LHCN-M2 (cell line): ENCODE data around the gene SPHK1. TPM values are rescaled to one million over a fixed set of nuclear protein-coding genes. Genes with fewer than 3 reads are reported as not detected.

Source experiments
- DNase-seq: peaks from one replicate; pipeline ENCODE4 v3.0.0-alpha.2; 2012; ENCODE audit warnings: low read depth
- total RNA-seq: library from RNA; depleted of rRNA; stranded (reverse); fragments of >200 nt; gene quantifications from 2 replicates; pipeline ENCODE4 v1.2.3, GENCODE V29; 2014

SPHK1 gene
- total RNA-seq, 1 experiment from 2014 or later, result 28.4 TPM

DNA sequence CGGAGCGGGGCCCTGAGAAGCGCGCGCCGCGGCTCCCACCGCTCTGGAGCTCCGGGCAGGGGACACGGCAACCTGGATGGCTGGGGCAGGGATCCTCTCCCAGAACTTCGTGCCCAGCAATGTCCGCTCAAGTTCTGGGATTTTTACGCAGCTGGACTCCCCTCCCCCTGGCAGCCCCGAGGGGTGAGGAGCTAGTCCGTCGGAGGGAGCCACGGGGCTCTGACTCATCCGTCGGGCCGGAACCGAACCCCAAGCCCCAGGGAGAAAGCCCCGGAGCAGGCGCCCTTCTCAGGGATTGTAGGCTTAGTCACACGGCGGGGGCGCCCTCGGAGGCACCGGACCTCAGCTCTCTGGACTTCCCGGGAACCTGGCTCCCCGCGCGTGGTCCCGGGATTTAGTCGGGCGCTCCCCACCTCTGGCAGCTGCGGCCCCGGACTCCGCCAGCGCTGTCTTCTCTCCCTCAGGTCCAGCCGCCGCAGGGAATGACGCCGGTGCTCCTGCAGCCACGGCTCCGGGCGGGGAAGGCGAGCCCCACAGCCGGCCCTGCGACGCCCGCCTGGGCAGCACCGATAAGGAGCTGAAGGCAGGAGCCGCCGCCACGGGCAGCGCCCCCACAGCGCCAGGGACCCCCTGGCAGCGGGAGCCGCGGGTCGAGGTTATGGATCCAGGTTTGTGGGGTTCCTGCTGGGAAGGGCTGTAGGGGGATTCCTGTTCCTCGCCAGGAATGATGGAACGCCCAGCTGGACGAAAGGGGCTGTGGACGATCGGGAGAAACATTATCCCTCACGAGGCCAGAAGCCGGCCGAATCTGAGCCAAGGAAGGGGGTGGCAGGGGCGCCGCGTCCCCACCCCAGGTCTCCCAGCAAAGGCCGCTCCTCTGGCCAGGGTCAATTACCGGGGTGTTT, 830 bp downstream of the SPHK1 start:
- DNase-seq, result peak; percentile 67

DNA sequence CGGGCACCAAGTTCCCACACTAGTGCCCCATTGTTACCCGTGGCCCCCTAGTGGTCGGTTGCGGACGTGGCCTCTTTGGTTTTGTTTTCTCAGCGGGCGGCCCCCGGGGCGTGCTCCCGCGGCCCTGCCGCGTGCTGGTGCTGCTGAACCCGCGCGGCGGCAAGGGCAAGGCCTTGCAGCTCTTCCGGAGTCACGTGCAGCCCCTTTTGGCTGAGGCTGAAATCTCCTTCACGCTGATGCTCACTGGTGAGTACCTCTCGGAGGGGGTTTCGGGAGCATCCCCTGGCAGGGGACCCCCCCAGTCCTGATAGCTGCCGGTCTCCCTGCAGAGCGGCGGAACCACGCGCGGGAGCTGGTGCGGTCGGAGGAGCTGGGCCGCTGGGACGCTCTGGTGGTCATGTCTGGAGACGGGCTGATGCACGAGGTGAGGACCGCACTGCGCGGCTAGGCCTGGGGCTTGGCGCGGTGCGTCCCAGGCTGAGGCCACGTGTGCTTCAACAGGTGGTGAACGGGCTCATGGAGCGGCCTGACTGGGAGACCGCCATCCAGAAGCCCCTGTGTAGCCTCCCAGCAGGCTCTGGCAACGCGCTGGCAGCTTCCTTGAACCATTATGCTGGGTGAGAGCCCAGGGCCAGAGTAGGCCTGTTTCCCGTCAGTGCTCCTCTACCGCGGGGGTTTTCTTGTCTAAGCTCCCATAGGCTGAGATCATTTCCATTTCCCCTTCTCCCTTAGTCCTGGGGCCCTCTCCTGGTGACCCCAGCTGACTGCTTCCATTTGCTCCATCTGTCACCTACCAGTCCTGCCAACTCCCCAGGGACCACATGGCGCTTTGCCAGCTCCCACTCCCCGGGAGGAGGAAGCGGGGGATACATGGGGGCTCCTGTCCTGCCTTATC, 1.7 kb downstream of the SPHK1 start:
- peak; percentile 78 for DNase-seq

DNA sequence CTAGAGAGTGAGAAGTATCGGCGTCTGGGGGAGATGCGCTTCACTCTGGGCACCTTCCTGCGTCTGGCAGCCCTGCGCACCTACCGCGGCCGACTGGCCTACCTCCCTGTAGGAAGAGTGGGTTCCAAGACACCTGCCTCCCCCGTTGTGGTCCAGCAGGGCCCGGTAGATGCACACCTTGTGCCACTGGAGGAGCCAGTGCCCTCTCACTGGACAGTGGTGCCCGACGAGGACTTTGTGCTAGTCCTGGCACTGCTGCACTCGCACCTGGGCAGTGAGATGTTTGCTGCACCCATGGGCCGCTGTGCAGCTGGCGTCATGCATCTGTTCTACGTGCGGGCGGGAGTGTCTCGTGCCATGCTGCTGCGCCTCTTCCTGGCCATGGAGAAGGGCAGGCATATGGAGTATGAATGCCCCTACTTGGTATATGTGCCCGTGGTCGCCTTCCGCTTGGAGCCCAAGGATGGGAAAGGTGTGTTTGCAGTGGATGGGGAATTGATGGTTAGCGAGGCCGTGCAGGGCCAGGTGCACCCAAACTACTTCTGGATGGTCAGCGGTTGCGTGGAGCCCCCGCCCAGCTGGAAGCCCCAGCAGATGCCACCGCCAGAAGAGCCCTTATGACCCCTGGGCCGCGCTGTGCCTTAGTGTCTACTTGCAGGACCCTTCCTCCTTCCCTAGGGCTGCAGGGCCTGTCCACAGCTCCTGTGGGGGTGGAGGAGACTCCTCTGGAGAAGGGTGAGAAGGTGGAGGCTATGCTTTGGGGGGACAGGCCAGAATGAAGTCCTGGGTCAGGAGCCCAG, 2.8 kb downstream of the SPHK1 start:
- DNase-seq, result no peak

DNA sequence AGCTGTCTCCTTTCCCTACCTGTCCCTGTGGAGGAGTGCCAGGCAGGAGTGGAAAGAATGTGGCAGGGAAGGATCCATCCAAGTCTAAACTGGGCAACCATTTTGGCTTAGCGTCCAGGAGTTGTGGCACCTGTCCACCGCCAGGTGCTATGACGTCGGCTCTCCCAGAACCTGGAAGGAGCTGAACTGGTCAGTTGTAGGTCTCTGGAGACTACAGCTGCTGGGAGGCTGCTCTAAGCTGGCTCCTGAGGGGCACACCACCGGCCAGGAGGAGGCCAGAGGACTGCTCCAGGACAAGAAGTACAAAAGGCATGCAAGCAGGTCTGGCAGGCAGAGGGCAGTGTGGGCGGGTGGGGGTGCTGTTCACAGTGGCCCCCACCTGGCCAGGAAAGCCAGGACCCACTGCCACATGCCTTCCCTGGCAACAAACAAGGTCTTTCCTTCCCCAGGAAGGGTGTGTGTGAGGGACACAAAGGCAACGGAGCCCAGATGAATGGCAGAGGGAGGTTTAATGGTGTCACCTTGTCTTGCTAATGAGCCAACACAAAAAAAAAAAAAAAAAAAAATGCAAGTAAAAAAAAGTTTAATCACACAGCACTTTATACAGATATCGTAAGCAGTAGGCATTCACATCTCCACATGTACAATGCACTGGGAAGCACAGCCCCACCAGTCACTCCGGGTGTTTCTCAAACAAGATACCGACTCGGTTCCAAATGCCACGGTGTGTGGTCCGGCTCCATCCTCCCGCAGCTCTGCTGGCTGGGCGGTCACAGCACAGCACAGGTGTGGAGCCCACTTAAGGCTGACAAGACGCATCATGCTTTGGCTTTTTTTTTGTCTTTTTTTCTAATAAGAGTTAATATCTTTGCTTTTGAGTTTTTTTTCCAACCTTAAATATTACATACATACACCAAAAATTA, 4.8 kb downstream of the SPHK1 start:
- no peak for DNase-seq

DNA sequence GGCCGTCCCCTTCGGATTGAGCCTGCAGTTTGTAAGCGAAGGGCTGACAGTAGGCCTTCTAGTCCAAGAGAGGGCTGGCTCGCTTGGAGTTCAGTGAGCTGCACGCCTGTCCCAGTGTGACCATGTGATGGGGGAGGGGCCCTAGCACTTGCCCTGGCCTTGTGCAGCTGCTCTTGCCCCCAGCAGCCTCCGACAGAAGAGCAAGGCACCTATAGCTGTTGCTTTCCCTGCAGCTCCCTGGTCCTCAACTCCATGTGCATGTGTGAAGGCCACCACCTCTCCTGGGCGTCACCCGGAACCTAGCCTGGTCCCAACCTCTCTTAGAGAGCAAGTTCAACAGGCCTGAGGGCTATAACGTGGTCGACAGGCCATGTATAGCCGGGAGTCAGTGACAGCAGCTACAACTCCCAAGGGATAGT, 5.6 kb downstream of the SPHK1 start:
- DNase-seq, result no peak

DNA sequence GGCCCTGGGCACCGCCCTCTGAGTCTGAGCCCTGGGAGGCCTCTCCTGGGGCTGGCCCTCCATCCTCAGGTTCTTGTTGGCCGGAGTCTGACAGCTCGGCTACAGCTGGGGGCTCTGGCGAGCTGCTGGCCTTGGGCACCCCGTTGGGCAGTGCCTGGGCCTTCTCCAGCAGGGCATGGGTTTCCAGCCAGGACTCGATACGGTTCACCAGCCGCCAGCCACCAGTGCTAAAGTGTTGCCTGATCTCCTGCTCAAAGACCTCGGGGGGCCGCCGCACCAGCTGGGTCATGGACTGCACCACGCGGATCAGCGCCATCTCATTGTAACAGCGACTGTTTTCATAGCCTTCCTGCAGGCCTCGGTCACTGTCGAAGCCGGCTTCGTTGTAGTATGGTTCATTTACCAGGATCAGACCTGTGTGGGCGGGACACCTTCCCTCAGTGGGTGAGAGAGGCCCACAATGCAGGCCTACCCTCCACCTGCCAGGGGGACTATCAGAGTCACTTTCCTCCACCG, 6.8 kb downstream of the SPHK1 start:
- DNase-seq, result no peak

DNA sequence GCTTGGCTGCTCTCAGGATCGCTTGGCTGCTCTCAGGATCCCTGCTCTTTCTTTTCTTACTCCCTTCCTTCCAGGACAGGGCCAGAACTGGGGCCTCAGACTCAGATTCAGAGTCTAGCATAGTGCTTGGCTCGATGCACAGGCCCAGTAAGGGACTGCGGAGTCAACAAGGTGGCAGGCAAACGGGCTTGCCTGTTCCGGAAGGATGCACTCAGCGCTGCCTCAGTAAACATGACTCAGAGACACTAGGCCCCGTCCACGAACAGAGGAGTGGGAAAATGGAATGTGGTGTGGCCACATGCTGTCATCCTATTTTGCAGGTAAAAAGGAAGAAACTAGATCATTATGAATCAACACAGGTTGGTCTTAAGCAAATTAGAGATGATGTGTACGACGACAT, 9.8 kb downstream of the SPHK1 start:
- no peak for DNase-seq

DNA sequence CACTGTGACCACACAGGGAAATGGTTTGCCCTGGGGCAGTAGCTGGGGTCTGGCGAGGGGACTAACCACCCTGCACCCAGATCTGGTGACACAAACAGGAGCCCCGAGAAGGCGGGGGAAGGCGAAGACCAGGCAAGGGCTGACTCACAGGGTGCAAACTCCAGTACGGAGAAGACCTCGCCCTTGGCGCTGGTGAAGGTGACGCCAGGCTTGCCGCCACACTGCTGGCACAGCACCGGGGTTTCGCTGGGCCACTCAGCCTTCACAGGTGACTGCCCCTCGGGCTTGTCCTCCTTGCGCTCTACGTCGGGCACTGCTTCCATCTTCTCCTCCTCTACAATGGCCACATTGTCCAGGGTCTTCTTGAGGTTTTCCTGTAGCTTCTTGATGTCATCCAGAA, 11.6 kb downstream of the SPHK1 start:
- DNase-seq, result no peak

DNA sequence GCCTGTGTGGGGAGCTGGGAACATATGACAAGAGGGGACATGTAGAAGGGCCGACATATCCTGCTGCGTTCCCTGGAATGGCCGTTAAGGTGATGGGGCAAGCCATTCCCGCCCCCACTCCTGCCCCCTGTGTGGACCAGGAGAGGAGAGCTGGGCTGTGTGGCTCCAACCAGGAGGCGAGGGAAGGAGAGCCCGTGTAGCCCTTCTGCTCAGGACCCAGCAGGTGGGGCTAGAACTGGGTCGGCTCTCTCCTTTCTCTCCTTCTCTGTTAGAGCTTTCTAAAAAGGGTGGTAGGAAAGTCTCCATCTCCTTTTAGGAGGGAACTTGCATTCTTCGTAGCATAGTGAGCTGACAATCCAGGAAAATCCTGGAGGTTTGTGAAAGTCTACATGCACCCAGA, 12.8 kb downstream of the SPHK1 start:
- no peak for DNase-seq

DNA sequence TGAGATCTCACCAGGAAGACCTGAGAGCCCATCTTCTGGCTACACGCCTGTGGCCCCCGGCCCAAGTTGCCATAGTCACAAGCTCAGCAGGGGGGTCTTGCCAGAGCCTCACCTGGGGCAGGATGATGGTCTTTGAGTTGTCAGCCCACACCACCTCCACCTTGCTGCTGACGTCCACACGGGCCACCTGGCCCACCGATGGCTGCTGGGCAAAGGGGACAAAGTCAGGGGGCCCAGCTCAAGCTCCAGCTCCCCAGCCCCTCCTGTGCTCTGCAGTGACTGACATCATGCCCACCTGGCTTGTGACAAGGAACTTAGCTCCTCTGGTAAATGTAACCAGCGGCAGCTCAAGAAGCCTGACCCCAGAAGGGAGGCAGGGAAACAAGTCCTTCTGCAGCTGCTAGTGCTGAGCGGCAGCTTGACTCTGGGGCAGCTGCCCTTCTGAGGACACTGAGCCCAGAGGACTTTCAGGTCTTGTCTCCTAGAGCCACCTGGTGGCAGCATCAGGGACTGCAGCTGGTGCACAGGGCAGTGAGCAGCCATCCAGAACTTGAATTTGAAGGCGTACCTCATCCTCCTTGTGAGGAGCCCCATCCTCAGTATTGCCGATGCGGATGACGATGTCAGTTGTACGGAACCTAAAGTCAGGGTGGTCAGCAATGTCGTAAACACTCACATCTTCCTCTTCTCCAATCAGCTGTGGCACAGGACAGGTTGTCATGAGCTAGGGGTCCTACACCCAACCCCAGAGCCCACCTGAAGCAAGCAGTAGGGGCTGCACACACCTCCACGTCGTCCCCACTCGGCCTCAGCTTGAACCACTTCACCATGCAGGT, 13.5 kb downstream of the SPHK1 start:
- DNase-seq, result peak; percentile 93

DNA sequence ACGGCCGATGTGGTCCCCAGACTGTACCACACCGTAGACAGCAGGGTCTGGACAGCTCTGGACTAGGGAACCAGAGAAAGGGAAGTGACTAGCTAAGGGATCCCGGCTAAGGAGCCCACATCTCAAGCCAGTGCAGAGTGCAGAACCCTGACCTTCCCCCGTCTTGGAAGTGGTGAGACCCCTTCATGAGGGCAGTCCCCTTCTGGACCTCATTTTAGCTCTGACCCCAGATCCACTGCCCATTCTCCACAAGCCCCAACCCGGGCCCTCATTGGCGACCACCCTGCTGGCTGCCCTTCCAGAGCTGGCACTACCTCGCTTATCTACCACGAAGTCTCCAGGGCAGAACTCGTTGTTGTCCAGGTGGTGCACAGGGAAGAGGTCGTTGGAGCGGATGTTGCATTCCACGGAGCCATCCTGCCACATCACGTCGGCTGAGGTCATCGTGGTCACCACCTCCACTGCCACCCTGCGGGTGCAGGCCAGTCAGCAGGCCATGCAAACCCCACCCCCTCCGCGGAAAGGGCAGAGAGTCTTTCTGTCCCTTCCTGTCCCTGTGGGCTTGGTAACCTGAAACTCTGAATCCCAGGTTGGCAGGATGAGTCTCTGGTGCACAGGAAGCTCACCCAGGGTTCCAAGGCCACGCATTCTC, 14.2 kb downstream of the SPHK1 start:
- no peak for DNase-seq

DNA sequence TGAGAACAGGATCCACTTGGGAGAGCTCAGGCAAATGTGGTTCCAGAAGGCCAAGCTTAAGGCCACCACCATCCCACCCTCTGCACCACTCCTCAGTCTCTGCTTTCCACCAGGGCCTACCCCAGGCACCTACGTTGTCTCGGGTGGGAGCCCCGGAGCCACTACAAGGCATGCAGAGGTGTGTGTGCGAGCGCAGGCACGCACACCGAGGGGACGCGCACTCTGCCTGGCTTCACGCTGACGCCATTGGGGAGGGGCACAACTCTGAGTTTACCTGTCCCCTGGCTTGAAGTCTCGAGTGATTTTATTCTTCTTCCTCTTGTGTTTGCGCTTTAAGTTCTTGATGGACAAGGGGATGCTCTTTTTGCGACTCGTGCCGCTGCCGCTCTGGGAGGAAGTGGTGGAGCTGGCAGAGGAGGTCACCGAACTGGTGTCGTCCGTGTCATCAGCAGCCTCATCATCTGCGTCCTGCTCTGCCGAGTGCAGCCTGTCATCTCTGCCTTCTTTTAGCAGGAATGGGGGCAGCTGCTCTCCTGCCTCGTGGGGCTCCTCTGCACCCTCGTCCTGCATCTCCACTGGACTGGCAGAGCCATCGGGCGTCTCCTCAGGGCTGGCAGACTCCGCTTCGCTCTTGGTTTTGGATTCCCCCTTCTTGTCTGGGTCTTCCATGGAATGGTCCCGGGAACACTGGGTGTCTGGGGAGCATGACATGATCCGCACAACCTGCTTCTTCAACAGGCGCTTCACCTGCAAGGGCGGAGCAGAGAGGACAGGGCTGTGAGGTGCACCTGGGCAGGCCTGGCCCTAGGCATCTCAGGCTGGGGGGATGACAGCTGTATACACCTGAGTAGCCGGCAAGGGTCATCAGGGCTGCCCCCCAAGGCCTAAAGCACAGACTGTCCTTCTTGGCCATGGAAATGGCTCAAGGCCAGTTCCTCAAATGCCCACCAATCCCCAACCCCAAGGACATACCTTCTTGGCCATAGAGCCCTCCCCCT, 15.1 kb downstream of the SPHK1 start:
- no peak for DNase-seq

DNA sequence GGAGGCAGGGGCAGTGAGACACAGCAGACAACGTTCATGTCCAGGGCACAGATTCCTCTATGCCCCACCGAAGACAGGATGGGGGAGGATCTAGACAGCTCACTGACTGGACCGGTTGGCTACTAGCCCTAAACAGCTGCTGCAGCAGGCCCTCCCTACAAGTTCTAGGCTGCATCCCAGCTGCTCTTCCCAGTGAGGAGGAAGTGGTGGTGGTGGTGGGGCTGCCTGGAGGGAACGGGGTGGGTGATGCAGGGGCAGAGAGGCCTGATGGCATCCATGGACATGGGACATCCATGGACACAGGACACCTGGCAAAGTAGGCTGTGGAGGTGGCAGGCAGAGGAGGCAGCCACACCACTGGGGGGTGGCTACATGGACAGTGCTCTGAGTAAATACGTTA, 18.3 kb downstream of the SPHK1 start:
- peak; percentile 41 for DNase-seq

DNA sequence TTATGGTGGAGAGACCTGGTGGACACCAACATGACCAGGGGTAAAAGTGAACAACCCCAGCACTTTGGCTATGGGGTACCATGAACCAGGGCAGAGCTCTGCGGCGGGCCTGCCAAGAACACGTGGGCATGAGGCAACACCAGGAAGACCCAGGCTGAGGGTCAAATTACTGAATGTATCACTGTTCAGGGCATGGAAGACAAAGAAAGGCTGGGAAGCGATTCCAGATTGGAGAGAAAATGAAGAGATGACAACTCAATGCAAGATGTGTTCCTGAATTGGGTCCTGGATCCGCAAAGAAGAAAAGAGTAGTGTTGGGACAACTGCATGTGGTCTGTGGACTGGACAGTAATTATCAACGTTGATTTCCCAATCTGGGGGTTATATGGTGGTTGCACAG, 19.8 kb downstream of the SPHK1 start:
- DNase-seq, result no peak

DNA sequence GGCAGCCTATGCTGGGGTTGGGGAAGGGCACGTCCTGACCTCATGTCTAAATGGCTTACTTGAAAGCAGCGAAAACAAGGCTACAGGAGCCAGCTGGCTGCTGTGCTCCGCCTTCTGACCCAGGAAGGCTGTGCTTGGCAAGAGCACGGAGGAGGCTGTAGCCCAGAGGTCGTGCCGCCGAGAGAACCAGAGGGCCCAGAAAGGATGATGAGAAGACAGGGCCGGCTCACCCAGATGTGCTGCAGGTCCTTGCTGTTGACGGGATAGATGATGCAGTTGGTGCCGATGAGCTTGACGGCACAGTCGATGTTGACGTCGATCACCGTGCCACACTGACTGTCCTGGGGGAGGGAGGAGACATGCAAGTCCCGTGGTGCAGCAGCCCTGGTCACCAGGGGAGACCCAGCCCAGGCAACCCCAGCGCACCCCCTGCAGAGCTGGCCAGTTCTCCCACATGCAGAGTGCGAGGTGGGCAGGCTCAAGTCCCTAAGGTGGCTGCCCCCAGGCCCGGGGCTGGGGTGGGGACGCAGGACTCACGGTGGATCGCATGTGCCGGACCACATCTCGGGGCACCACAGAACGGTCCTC, 20.7 kb downstream of the SPHK1 start:
- no peak for DNase-seq

DNA sequence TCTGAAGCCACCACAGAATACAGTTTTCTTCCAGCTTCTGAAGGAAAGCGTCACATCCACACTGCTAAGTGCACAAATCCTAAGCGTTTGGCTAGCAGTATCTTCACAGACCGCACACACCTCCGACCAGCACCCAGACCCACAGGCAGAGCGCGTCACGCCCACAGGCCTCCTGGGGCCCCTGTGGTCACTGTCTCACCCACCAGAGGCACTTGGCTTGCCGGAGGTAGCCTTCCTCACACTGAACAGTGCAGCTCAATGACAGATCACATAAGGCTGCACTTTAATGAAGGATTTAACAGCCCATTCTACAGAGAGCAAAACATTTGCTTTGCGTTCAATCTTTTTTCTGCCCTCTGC, 21.2 kb downstream of the SPHK1 start:
- DNase-seq, result no peak

DNA sequence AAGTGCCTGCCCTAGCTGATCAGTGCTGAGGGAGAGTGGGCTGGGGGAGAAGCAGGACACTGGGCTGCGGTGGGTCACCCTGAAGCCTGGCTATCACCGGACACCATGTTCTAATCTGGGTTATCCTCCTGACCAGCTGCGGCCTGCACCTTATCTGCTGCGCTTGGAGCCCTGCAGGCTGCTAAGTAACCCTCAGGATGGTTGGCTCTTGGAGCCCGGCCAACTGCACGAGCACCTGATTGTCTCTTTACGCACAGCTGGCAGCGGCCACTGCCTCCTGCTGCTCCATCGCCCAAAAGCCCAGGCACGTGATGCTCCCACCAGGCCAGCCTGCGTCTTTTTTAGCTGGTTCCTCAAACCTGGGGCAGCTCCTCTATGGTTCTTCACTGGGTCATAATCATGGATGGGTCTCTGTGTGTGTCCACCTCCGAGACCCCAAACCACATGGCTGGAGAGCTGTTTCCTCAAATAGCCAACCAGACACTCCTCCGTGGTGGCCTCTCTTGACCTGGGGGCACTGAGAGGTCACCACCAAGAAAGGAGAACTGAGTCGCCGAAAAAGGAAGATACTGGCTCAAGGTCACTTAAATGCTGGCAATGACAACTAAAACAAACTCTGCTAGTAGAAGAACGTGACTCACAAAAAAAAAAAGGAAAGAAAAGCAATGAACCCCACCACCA, 21.7 kb downstream of the SPHK1 start:
- DNase-seq, result peak; percentile 41
